GM19328 (cell line): Measurements from ENCODE around the gene ATP6V1G2.
"Not testable (repeated sequence)": the region's sequence is repeated elsewhere in the genome, so short reads cannot be mapped to it uniquely, and the experiment has no call there.

ENCODE experiments used
- ATAC-seq: cut with Tn5 transposase; IDR thresholded peaks from one replicate; pipeline ENCODE4 v1.9.1; 2021; ENCODE audit warnings: mild to moderate bottlenecking, moderate library complexity; ENCODE audit not compliant: unreplicated experiment

The ATP6V1G2 gene

GRCh38 chr6:31575952-31576685 lies 29.7 kb upstream of the ATP6V1G2 start:
- ATAC-seq = no peak

GRCh38 chr6:31575335-31575901 lies 29.0 kb upstream of the ATP6V1G2 start, which contains the start of gene TNF:
Gene TNF, plus strand, starts transcription at chr6:31575565. Its CDS starts 177 bp downstream, at chr6:31575742.
- no peak for ATAC-seq

GRCh38 chr6:31574106-31575061 lies 28.0 kb upstream of the ATP6V1G2 start:
- ATAC-seq = no peak

GRCh38 chr6:31573239-31574105 lies 27.1 kb upstream of the ATP6V1G2 start:
- no peak for ATAC-seq

GRCh38 chr6:31572041-31572911 lies 25.9 kb upstream of the ATP6V1G2 start, which contains the start of gene LTA:
Gene LTA, plus strand, starts transcription at chr6:31572289. Its CDS starts 454 bp downstream, at chr6:31572743.
- peak; percentile 42 for ATAC-seq

GRCh38 chr6:31569861-31570536 lies 23.6 kb upstream of the ATP6V1G2 start:
- ATAC-seq = no peak

- peak; percentile 74 for ATAC-seq
Measured at GRCh38 chr6:31568537-31568961, 22.1 kb upstream of the ATP6V1G2 start.

- ATAC-seq = no peak
Measured at GRCh38 chr6:31567531-31568370, 21.3 kb upstream of the ATP6V1G2 start.

- ATAC-seq = no peak
Measured at GRCh38 chr6:31560697-31561058, 14.3 kb upstream of the ATP6V1G2 start.

GRCh38 chr6:31559958-31560696 lies 13.7 kb upstream of the ATP6V1G2 start:
- ATAC-seq = peak; percentile 69

GRCh38 chr6:31559606-31559957 lies 13.2 kb upstream of the ATP6V1G2 start:
- no peak for ATAC-seq

- ATAC-seq = no peak
Measured at GRCh38 chr6:31558631-31559500, 12.5 kb upstream of the ATP6V1G2 start.

- ATAC-seq = no peak
Measured at GRCh38 chr6:31558318-31558625, 11.9 kb upstream of the ATP6V1G2 start.

GRCh38 chr6:31557443-31558317 lies 11.3 kb upstream of the ATP6V1G2 start:
- ATAC-seq = no peak

- no peak for ATAC-seq
Measured at GRCh38 chr6:31556307-31556706, 9.9 kb upstream of the ATP6V1G2 start.

- not testable (repeated sequence) for ATAC-seq
Measured at GRCh38 chr6:31551371-31551770, 5.0 kb upstream of the ATP6V1G2 start.
